HG03571 (cell line): ENCODE measurements around the gene SH2D7.
"Not testable (repeated sequence)": the region's sequence is repeated elsewhere in the genome, so short reads cannot be mapped to it uniquely, and the experiment has no call there.

Experiments
- ATAC-seq: cut with Tn5 transposase; IDR thresholded peaks from one replicate; pipeline ENCODE4 v1.9.1; 2021; ENCODE audit not compliant: unreplicated experiment

SH2D7 gene

DNA sequence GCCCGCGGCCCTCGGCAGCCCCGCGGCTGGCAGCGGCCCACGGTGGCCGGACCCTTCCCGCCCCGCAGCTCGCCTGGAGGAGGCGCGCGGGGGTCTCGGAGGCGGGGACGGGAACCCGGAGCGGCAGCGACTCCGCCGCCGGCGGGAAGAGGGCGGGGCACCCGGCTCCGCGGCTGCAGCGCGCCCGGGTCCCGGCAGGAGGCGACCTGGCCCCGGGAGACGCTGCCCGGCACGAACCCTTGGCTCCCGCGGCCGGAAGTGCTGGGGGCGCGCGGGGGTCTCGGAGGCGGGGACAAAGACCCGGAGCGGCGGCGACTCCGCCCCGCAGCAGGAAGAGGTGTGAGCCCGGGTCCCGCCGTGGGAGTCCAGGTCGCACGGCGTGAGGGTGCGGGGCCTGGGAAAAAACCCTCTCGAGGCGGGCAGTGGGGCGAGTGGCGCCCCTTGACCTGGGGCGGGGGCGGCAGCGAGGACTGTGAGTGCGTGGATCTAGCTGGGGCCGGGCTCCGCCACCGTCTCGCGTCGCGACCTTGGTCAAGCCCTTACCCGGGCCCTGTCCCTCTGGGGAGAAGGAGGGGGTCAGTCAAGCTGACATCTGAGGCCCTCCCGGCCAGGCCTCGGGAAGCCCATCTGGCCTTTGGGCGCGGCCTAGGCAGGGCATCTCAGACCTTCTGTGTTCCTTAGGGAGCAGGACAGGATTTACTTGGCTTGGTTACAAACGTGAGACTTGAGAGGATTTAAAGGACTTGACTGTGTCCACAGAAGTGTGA lies 39.1 kb downstream of the SH2D7 start, which contains the start of gene CIB2:
Gene CIB2 (minus strand): TSS at position 151 of the 767 bp plus-strand sequence. CDS start 230 bp downstream, outside the sequence.
- ATAC-seq: peak; percentile 75

- no peak for ATAC-seq
Measured at GRCh38 chr15:78133801-78134200, 41.4 kb downstream of the SH2D7 start.

DNA sequence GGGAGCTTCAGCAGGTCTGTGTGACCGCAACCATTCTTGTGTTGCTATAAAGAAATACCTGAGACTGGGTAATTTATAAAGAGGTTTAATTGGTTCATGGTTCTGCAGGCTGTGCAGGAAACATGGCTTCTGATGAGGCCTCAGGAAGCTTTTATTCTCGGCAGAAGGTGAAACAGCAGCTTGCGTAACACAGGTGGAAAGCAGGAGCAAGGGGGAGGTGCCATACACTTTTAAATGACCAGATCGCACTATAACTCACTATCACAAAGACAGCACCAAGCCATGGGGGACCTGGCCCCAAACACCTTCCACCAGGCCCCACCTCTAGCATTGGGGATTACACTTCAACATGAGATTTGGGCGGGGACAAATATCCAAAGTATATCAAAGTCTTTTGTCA lies 47.2 kb downstream of the SH2D7 start:
- no peak for ATAC-seq

- no peak for ATAC-seq
Measured at GRCh38 chr15:78140292-78140691, 47.9 kb downstream of the SH2D7 start.

GRCh38 chr15:78142332-78142731 lies 50.0 kb downstream of the SH2D7 start:
- ATAC-seq: no peak

DNA sequence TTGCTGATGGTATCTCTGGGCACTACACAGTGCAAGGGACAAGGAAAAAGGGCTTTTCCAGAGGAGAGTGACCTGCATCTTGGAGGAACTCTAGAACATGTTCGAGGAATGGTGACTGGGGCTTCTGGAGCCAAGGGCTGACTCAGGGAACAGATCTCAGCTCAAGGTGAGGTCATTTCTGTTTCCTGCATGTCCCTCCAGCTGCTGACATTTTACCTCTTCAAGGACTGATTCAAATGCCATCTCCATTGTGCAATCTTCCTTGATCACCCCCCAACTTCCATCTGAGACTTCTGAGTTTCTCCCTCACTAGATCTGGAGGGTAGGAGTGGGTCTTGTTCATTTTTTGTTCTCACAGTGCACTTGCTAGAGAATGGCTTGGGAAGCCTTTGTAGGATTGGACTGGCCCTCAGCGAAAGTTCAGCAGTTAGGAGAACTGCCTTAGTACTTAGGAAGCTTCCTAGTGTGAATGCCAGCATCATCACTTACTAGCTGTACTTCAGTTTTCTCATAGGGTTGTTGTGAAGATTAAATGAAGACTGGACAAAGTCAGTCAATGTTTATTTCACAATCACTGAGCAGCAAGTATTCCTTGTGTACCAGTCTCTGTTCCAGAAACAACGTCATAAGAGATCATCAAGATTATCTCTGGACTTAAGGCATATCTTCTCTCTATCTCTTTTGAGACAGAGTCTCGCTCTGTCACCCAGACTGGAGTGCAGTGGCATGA lies 54.2 kb downstream of the SH2D7 start:
- ATAC-seq: no peak

GRCh38 chr15:78147566-78147965 lies 55.2 kb downstream of the SH2D7 start:
- ATAC-seq: no peak

DNA sequence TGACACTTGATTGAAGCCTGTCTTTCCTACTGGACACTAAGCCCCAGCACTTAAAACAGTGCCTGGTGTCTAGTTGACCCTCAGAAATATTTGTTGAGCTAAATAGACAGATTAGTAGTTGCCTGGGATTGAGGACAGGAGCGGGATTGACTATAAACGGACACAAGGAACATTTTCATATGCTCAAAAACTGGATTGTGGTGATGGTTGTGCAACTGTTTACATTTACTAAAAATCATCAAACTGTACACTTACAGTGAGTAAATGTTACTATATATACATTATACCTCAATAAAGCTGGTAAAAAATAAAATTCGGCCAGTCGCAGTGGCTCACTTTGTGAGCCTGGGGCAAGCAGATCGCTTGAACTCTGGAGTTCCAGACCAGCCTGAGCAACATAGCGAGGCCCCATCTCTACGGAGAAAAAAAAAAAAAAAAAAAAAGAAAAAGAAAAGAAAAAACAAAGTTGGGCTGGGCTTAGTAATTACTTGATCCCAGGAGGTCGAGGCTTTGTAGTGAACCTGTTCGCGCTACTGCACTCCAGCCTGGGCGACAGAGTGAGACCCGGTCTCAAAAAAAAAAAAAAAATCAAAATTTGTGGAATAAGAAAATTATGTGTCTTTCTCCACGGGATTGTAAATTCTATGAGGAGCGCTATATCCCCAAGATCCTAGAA lies 56.2 kb downstream of the SH2D7 start:
- ATAC-seq: peak; percentile 5

DNA sequence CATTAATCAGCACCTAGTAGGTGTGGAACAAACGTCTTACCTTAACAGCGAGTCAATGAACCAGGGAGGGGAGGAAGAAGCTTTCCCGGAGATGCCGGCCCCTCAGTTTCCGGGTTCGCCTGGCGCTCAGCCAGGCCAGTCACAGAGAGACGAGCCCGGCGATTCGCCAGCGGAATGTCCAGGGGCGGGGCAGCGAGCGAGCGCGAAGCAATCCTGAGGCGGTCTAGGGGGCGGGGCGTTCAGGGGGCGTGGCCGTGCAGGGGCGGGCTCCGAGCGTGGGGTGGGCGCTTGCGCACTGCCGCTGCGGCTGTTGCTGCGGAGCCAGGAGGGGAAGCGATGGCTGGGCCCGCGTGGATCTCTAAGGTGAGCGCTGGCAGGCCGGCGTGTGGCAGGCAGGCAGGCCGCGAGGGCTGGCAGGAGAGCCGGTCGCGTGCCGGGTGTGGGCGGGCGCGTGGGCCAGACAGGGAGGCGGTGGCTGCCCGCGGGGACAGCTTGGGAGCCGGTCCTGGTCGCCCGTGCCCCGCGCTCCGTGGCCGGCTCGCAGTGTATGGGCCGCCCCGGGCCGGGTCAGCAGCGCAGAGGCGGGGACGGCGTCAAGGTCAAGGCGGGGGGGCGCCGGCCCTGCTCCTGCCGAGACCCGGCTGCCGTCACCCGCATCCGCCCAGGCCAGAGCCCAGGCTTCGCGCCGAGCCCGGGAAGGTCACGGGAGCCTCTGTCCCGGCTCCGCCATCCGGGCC lies 56.9 kb downstream of the SH2D7 start, which contains the start of gene IDH3A:
Gene IDH3A (plus strand): TSS at position 295 of the 737 bp plus-strand sequence. CDS start 42 bp downstream, at position 337.
- ATAC-seq: peak; percentile 72

GRCh38 chr15:78149805-78150751 lies 57.7 kb downstream of the SH2D7 start:
- ATAC-seq: no peak

DNA sequence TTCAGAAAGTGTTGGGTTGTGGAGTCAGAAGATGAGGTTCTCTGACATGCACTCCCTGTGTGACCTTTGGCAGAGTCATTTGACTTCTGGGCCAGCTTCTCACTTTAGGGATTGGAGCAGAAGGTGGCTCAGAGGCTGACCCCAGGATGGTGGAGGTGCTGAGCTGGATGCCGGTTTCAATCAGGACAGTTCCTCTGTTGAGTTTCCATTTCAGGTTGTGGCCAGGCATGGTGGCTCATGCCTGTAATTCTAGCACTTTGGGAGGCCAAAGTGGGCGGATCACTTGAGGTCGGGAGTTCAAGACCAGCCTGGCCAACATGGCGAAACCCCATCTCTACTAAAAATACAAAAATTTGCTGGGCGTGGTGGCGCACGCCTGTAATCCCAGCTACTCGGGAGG lies 58.7 kb downstream of the SH2D7 start:
- not testable (repeated sequence) for ATAC-seq
